SK-N-SH (cell line): ENCODE results near the gene COL4A4. TPM values are rescaled to one million over a fixed set of nuclear protein-coding genes. Genes with fewer than 3 reads are reported as not detected.

Experiments used
- CTCF ChIA-PET: fragments of 300-600, 350-600 bp; formaldehyde crosslinking; extraction: SDS; loops from one replicate; lab custom pipeline; 2021; lab: Yijun Ruan, JAX
- POLR2A ChIA-PET: fragments of 350-600 bp; sonication (Branson Sonifier 250); formaldehyde crosslinking; extraction: SDS; loops from one replicate; lab custom pipeline; 2020; ENCODE audit warnings: antibody characterized with exemption, inconsistent platforms; lab: Yijun Ruan, JAX
- DNase-seq: peaks from one replicate; pipeline ENCODE4 v3.0.0; 2012
- H2AFZ ChIP-seq: fragments of 200-600 bp; sonication (generic); 2 replicates; pipeline ENCODE4 v1.8.1; 2016; ENCODE audit warnings: antibody characterized with exemption, mild to moderate bottlenecking, low read depth
- H3F3A ChIP-seq: fragments of 200-600 bp; sonication (generic); replicated peaks from 2 replicates; pipeline ENCODE3; 2016; ENCODE audit warnings: antibody characterized with exemption, mild to moderate bottlenecking; ENCODE audit not compliant: insufficient read depth
- H3K27ac ChIP-seq, 2 experiments: fragments of 200-500 bp in 1 of 2; fragments of 200-600 bp in 1 of 2; sonication (Bioruptor generic) in 1 of 2; sonication (generic), shearing (Covaris generic) in 1 of 2; 2 replicates each; pipeline versions ENCODE4 v1.5.1 to v1.6.1; 2014 to 2016; ENCODE audit warnings: low read depth in 2 of 2, inconsistent platforms in 1 of 2, low read length in 1 of 2, mild to moderate bottlenecking in 1 of 2, mixed read lengths in 1 of 2
- H3K27me3 ChIP-seq: fragments of 200-600 bp; sonication (generic), shearing (Covaris generic); 2 replicates; pipeline ENCODE4 v1.6.1; 2016; ENCODE audit warnings: mixed run types; ENCODE audit not compliant: insufficient read depth
- H3K36me3 ChIP-seq, 2 experiments: fragments of 200-500 bp in 1 of 2; fragments of 200-600 bp in 1 of 2; sonication (Bioruptor generic) in 1 of 2; sonication (generic) in 1 of 2; replicated peaks in 1 of 2; 2 replicates each; pipeline versions ENCODE3 to v1.5.1; 2014 to 2016; ENCODE audit warnings: low read length in 1 of 2, mild to moderate bottlenecking in 1 of 2; ENCODE audit not compliant: insufficient read depth in 2 of 2, control insufficient read depth in 1 of 2
- H3K4me1 ChIP-seq, 2 experiments: fragments of 200-500 bp in 1 of 2; fragments of 200-600 bp in 1 of 2; sonication (Bioruptor generic) in 1 of 2; sonication (generic), shearing (Covaris generic) in 1 of 2; 2 replicates each; pipeline versions ENCODE4 v1.5.1 to v1.6.1; 2014 to 2016; ENCODE audit warnings: low read depth in 1 of 2, low read length in 1 of 2, mixed run types in 1 of 2; ENCODE audit not compliant: insufficient read depth in 2 of 2, control insufficient read depth in 1 of 2
- H3K4me2 ChIP-seq: fragments of 200-600 bp; sonication (generic), shearing (Covaris generic); 2 replicates; pipeline ENCODE4 v1.6.1; 2017; ENCODE audit warnings: mixed run types
- H3K4me3 ChIP-seq, 2 experiments: fragments of 200-500 bp in 1 of 2; fragments of 200-600 bp in 1 of 2; sonication (Bioruptor generic) in 1 of 2; sonication (generic), shearing (Covaris generic) in 1 of 2; 2 replicates each; pipeline versions ENCODE4 v1.5.1 to v1.8.1; 2014 to 2016; ENCODE audit warnings: low read depth in 2 of 2, inconsistent platforms in 1 of 2, low read length in 1 of 2, mild to moderate bottlenecking in 1 of 2, mixed read lengths in 1 of 2, moderate library complexity in 1 of 2
- H3K79me2 ChIP-seq: fragments of 200-600 bp; sonication (generic); 2 replicates; pipeline ENCODE4 v1.8.1; 2017; ENCODE audit warnings: mild to moderate bottlenecking; ENCODE audit not compliant: insufficient read depth
- H3K9ac ChIP-seq: fragments of 200-600 bp; sonication (generic); 2 replicates; pipeline ENCODE4 v1.6.1; 2017; ENCODE audit warnings: mixed run types
- H3K9me2 ChIP-seq: fragments of 200-600 bp; sonication (generic); 2 replicates; pipeline ENCODE4 v1.6.1; 2017; ENCODE audit warnings: mixed run types
- H3K9me3 ChIP-seq: fragments of 200-600 bp; sonication (generic); 2 replicates; pipeline ENCODE4 v1.6.1; 2017; ENCODE audit warnings: mixed run types, mild to moderate bottlenecking, moderate library complexity
- H4K20me1 ChIP-seq: fragments of 200-600 bp; sonication (generic); 2 replicates; pipeline ENCODE4 v1.6.1; 2017; ENCODE audit warnings: mild to moderate bottlenecking, mixed run types; ENCODE audit not compliant: insufficient read depth
- ELF1 ChIP-seq: IDR thresholded peaks from 2 replicates; pipeline ENCODE4 v1.4.0; 2012
- FOSL2 ChIP-seq: IDR thresholded peaks from 2 replicates; pipeline ENCODE4 v1.4.0; 2012; ENCODE audit warnings: low read depth, mild to moderate bottlenecking, moderate library complexity, borderline replicate concordance
- FOXJ3 ChIP-seq: sonication (generic); formaldehyde crosslinking; IDR thresholded peaks from 2 replicates; pipeline ENCODE4 v1.5.1; 2020; ENCODE audit warnings: mild to moderate bottlenecking, missing genetic modification reagents
- FOXM1 ChIP-seq: IDR thresholded peaks from 2 replicates; pipeline ENCODE4 v1.4.0; 2012; ENCODE audit warnings: low read depth, mild to moderate bottlenecking
- GATA2 ChIP-seq: sonication (generic); formaldehyde crosslinking; IDR thresholded peaks from 2 replicates; pipeline ENCODE4 v1.5.0; 2020; ENCODE audit warnings: mild to moderate bottlenecking, missing genetic modification reagents
- RAD21 ChIP-seq: IDR thresholded peaks from 2 replicates; pipeline ENCODE4 v1.6.1; 2012; ENCODE audit warnings: mild to moderate bottlenecking, low read length
- RCOR1 ChIP-seq: fragments of 150-350 bp; IDR thresholded peaks from 2 replicates; pipeline ENCODE4 v1.6.1; 2017; ENCODE audit warnings: antibody characterized with exemption, low read length
- RFX5 ChIP-seq: IDR thresholded peaks from 2 replicates; pipeline ENCODE4 v1.6.1; 2012; ENCODE audit warnings: mild to moderate bottlenecking, improper control_type of control experiment, low read length
- RXRA ChIP-seq: IDR thresholded peaks from 2 replicates; pipeline ENCODE4 v1.4.0; 2012; ENCODE audit warnings: low read depth, mild to moderate bottlenecking, borderline replicate concordance
- SIN3A ChIP-seq: IDR thresholded peaks from 2 replicates; pipeline ENCODE4 v1.6.1; 2012; ENCODE audit warnings: low read depth, mild to moderate bottlenecking, low read length, moderate library complexity, borderline replicate concordance
- SMC3 ChIP-seq: IDR thresholded peaks from 2 replicates; pipeline ENCODE4 v1.6.1; 2012; ENCODE audit warnings: low read depth, low read length, improper control_type of control experiment
- TCF12 ChIP-seq: IDR thresholded peaks from 2 replicates; pipeline ENCODE4 v1.4.0; 2012
- TEAD4 ChIP-seq: IDR thresholded peaks from 2 replicates; pipeline ENCODE4 v1.4.0; 2012; ENCODE audit warnings: mild to moderate bottlenecking, borderline replicate concordance; ENCODE audit not compliant: insufficient read depth
- USF2 ChIP-seq: fragments of 150-350 bp; IDR thresholded peaks from 2 replicates; pipeline ENCODE4 v1.6.1; 2017; ENCODE audit warnings: antibody characterized with exemption, low read length, low read depth, borderline replicate concordance
- YY1 ChIP-seq: IDR thresholded peaks from 2 replicates; pipeline ENCODE4 v1.4.0; 2012; ENCODE audit warnings: low read depth, mild to moderate bottlenecking
- WGBS: methylation state at CpG from one replicate; pipeline ENCODE4 v1.1.6; 2017; ENCODE audit warnings: low lambda C conversion rate; 5-methylcytosine and 5-hydroxymethylcytosine counted together
- polyA plus RNA-seq, 3 experiments: library from polyadenylated mRNA; depleted of rRNA; stranded (reverse); fragments of >200 nt; gene quantifications; 2 replicates each; pipeline ENCODE4 v1.2.3, GENCODE V29; 2012

The COL4A4 gene
- polyA plus RNA-seq, 1 of the 3 experiments (the other 2 are of a cell fraction): not detected

DNA sequence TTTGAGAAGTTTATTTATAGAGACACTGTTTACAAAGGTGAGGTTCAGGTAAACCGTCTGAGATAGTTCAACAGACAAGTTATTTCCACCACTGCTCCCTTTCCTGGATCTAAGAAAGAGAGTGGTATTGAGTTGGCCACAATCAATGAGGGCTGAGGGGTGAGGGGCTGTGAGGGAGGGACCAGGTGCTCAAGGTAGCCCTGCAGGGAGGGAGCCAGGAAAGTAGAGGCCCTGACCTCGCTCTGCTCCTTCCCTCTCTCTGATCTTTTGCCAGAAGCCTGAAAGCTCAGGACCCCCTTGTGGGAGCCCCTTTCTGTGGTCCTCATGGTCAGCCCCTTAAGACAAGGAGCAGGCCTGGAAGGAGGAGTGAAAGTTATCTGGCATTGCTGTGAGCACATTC is 30.2 kb upstream of the COL4A4 start:
- CTCF ChIA-PET: no interaction called here
- no peaks in the 10 kb centered on the region for H3F3A ChIP-seq
- H3K9ac ChIP-seq: no peak overlapping the region
- H3K4me1 ChIP-seq: no peaks in the 10 kb centered on the region; a peak in 2 of 4 replicates
- TF ChIP-seq ELF1: no peak
- no peak for TF ChIP-seq TEAD4
- TF ChIP-seq USF2: no peak
- no peak for TF ChIP-seq FOSL2
- no peak overlapping the region for H3K4me2 ChIP-seq
- H3K9me3 ChIP-seq: no peaks in the 10 kb centered on the region
- H2AFZ ChIP-seq: no peak overlapping the region
- H3K9me2 ChIP-seq: no peaks in the 10 kb centered on the region
- H3K4me3 ChIP-seq: no peak overlapping the region
- no peak for DNase-seq
- no peaks in the 10 kb centered on the region for H3K27me3 ChIP-seq
- H3K27ac ChIP-seq: no peak overlapping the region
- POLR2A ChIA-PET: no interaction called here
- H3K36me3 ChIP-seq: no peaks in the 10 kb centered on the region
- WGBS: 34% methylated on average over 2 of the region's 2 CpGs
- no peaks in the 10 kb centered on the region for H4K20me1 ChIP-seq
- no peaks in the 10 kb centered on the region for H3K79me2 ChIP-seq

- Histone ChIP-seq H3K4me3 (no peak overlapping the region), H3K9me2 (no peaks in the 10 kb centered on the region), H3F3A (no peaks in the 10 kb centered on the region), H3K36me3 (no peaks in the 10 kb centered on the region), H3K79me2 (no peaks in the 10 kb centered on the region), H3K9ac (no peak overlapping the region), H3K9me3 (no peaks in the 10 kb centered on the region), H3K27ac (no peak overlapping the region), H4K20me1 (no peaks in the 10 kb centered on the region), H2AFZ (no peak overlapping the region), H3K4me1 (no peaks in the 10 kb centered on the region; a peak in 2 of 4 replicates), H3K4me2 (no peak overlapping the region), H3K27me3 (no peaks in the 10 kb centered on the region)
- 69% methylated on average over 3 of the region's 3 CpGs for WGBS
- TF ChIP-seq RFX5 (no peak), ELF1 (no peak), TCF12 (no peak), SMC3 (no peak), FOXJ3 (no peak), YY1 (no peak), RXRA (no peak), GATA2 (CRISPR knock-in tag) (no peak), RCOR1 (no peak), FOXM1 (no peak), SIN3A (no peak), RAD21 (no peak)
- no peak for DNase-seq
- ChIA-PET CTCF (interaction anchor here (1.6 kb wide), 1 partner anchor 46 kb away, joined by 4 read pairs; no protein-coding TSS in a partner anchor), POLR2A (no interaction called here)
These were observed 28.5 kb upstream of the COL4A4 start for GRCh38 chr2:227192491-227192890.
